ENCODE measurements around the gene UBN1.

The UBN1 gene

GRCh38 chr16:4852221-4852872, 5.1 kb downstream of the UBN1 start:
- H3K27ac ChIP-seq = peak overlapping the region; percentile 53
- no peak for DNase-seq (ENCODE audit: low read depth, low spot score)

GRCh38 chr16:4855371-4855770, 8.1 kb downstream of the UBN1 start:
- DNase-seq (ENCODE audit: low read depth, low spot score) = no peak
- H3K27ac ChIP-seq = no peak overlapping the region

- no peak for DNase-seq (ENCODE audit: low read depth, low spot score)
- no peak overlapping the region for H3K27ac ChIP-seq
These were observed 8.5 kb downstream of the UBN1 start for GRCh38 chr16:4855804-4856203.

- peak overlapping the region; percentile 58 for H3K27ac ChIP-seq
- no peak for DNase-seq (ENCODE audit: low read depth, low spot score)
These were observed 12.1 kb downstream of the UBN1 start for GRCh38 chr16:4859190-4859899.

GRCh38 chr16:4859900-4860255, 12.6 kb downstream of the UBN1 start:
- DNase-seq (ENCODE audit: low read depth, low spot score) = no peak
- peak overlapping the region; percentile 58 for H3K27ac ChIP-seq

- no peak for DNase-seq (ENCODE audit: low read depth, low spot score)
- no peak overlapping the region for H3K27ac ChIP-seq
These were observed 13.6 kb downstream of the UBN1 start for GRCh38 chr16:4860727-4861342.

- H3K27ac ChIP-seq = peak overlapping the region; percentile 19
- no peak for DNase-seq (ENCODE audit: low read depth, low spot score)
These were observed 15.4 kb downstream of the UBN1 start for GRCh38 chr16:4862639-4863038.

- no peak for DNase-seq (ENCODE audit: low read depth, low spot score)
These were observed 17.4 kb downstream of the UBN1 start for GRCh38 chr16:4864728-4865127.

GRCh38 chr16:4865231-4865860, 18.1 kb downstream of the UBN1 start:
- no peak overlapping the region for H3K27ac ChIP-seq
- DNase-seq (ENCODE audit: low read depth, low spot score) = no peak

More at GRCh38 chr16:4864728-4865127, 17.4 kb downstream of the UBN1 start:
- no peak overlapping the region for H3K27ac ChIP-seq

GRCh38 chr16:4866586-4866985, 19.3 kb downstream of the UBN1 start:
- H3K27ac ChIP-seq = no peak overlapping the region
- DNase-seq (ENCODE audit: low read depth, low spot score) = no peak

- H3K27ac ChIP-seq = no peak overlapping the region
- DNase-seq (ENCODE audit: low read depth, low spot score) = no peak
These were observed 20.7 kb downstream of the UBN1 start for GRCh38 chr16:4868026-4868425.

- DNase-seq (ENCODE audit: low read depth, low spot score) = no peak
- peak overlapping the region; percentile 43 for H3K27ac ChIP-seq
These were observed 21.3 kb downstream of the UBN1 start for GRCh38 chr16:4868535-4868934.

GRCh38 chr16:4869147-4869805, 22.0 kb downstream of the UBN1 start:
- DNase-seq (ENCODE audit: low read depth, low spot score) = no peak
- peak overlapping the region; percentile 43 for H3K27ac ChIP-seq

- no peak for DNase-seq (ENCODE audit: low read depth, low spot score)
- peak overlapping the region; percentile 43 for H3K27ac ChIP-seq
These were observed 22.9 kb downstream of the UBN1 start for GRCh38 chr16:4870138-4870671.

GRCh38 chr16:4871071-4871470, 23.8 kb downstream of the UBN1 start:
- DNase-seq (ENCODE audit: low read depth, low spot score) = no peak

GRCh38 chr16:4873091-4873490, 25.8 kb downstream of the UBN1 start:
- no peak for DNase-seq (ENCODE audit: low read depth, low spot score)
- no peak overlapping the region for H3K27ac ChIP-seq

More at GRCh38 chr16:4871071-4871470, 23.8 kb downstream of the UBN1 start:
- no peak overlapping the region for H3K27ac ChIP-seq

GRCh38 chr16:4874666-4875065, 27.4 kb downstream of the UBN1 start:
- no peak for DNase-seq (ENCODE audit: low read depth, low spot score)
- H3K27ac ChIP-seq = no peak overlapping the region

GRCh38 chr16:4876646-4877379, 29.5 kb downstream of the UBN1 start:
- no peak for DNase-seq (ENCODE audit: low read depth, low spot score)
- H3K27ac ChIP-seq = no peak overlapping the region

GRCh38 chr16:4877380-4877685, 30.1 kb downstream of the UBN1 start:
- no peak for DNase-seq (ENCODE audit: low read depth, low spot score)
- H3K27ac ChIP-seq = no peak overlapping the region

- H3K27ac ChIP-seq = no peak overlapping the region
- no peak for DNase-seq (ENCODE audit: low read depth, low spot score)
These were observed 31.8 kb downstream of the UBN1 start for GRCh38 chr16:4879049-4879448.

Measured in epithelial cell of prostate (primary cell).